GM21390 (cell line): ENCODE data around the gene MTG1.
"Not testable (repeated sequence)": the region's sequence is repeated elsewhere in the genome, so short reads cannot be mapped to it uniquely, and the experiment has no call there.

Experiments
- ATAC-seq: cut with Tn5 transposase; IDR thresholded peaks from one replicate; pipeline ENCODE4 v1.9.1; 2021; ENCODE audit not compliant: unreplicated experiment

The MTG1 gene

DNA sequence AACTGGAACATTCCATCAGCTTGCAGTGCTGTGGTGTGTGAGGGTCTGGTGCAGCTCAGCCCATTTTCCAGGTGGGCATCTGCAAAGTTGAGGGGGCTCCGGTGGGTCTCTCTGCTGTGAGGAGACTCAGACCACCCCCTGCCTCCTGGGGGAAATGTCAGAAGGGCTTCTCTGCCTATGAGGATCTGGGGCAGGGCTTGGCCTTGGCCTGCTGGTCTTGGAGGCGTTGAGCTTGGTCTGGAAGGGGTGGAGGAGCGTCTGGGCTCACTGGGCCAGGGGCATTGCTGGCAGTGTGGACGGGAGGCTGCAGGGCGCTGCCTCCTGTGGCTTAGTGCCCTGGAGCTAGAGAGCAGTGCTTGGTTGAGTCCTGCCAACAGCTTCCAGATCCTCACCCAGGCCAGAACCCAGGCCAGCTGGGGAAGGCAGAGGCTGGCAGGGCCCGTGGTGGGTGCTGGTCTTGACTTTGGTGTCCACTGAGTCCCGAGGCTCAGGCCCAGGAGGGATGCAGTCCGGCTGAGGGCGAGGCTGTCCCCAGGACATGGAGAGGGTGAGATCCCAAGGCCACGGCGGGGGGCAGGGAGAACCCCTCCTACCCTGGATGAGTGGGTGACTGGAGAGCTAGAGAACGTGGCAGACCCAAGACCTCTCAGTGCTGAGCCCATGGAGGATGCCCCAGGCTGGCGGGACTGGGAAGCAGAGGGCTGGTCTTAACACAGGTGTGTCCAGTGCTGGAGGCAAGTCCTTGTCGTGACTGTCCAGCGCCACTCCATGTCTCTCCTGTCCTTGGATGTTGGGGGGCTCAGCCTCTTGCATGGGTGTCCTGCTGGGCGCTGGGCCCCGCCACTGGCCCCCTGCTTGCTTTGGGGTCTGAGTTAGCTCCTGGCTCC, 27.6 kb downstream of the MTG1 start:
- ATAC-seq, result no peak

DNA sequence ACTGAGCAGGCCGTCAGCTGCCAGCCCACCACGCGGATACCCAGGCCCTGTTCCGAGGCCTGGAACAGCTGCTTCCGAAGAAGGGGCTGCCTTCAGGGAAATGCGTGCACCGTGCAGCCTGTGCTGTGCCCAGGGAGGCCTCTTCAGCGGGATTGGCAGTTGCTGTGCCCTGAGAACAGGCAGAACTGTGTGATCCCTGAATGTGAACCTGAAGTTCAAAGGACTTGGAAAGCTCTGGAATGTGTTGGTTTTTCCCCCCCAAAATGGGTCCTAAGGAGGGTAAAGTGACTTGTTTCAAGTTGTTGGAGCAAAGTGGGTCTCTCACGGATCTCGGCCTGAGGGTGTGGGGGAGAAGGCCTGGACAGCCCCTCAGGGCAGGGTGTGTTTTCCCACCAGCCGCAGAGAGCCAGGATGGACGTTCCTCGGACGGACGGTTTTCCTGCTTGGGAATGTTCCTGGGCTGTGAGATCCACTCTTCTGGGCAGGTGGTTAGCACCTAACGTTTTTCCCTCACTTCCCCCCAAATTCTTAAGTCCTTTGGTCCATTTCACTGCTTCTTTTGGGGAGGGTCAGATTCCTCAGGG, 28.4 kb downstream of the MTG1 start:
- ATAC-seq, result no peak

DNA sequence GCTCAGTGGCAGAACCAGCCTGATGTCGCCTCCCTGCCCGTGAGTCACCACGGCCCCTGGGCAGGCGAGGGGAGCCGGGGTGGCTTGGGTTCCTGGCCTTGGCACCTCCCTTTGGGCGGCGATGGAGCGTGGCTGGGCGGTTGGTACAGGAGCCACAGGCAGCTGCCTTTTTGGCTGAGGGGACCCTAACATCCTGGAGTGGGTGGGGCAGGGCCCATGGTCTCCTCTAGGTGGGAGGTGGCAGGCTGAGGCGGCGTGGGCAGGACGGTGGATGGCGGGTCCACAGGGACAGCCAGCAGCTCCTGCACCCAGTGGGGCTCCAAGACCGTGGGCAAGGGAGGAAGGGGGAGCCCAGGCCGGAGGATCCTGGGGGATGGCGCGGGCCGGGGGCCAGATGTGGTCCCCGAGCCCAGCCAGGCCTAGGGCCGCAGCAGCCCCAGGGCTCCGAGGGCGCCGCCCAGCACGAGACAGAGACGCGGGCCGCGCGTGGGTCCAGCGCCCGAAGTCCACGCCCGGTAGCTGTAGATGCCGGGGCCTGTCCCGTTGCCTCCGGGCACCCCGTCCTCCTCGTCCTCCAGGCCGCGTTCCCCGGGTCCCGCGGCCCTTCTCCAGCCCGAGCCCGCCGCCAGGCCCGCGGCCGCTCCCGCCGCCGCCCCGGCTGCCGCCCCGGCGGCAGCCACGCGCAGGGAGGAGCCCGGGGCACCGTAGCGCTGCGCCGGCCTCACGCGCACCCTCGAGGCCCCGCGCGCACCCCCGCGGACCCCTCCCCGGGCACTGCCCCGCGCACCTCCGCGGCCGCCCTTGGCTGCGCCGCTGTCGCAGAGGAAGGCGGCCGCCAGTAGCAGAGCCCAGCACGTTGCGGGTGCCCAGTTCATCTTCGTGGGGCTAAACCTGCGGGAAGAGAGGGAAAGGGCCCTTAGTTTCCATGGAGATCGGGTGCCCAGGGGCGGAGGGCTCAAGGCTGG, 29.1 kb downstream of the MTG1 start:
- no peak for ATAC-seq

DNA sequence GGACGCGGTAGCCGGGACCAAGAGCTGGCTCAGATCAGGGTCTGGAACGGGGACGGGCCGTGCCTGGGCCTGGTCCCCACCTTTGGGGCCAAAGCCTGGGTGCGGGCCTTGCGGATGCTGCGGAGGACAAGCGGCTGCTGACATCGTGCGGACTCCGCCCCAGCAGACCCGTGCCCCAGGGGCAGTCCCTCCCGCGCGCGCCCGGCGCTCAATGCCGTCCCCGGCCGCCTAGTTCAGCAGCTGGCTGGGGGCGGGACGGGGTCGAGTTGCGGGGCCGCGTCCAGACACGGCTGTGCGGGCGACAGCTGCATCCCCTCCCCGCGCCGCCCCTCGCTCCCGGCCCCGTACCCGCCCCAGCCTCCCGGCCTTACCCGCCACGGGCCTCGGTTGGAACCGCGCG, 30.1 kb downstream of the MTG1 start:
- ATAC-seq, result not testable (repeated sequence)

DNA sequence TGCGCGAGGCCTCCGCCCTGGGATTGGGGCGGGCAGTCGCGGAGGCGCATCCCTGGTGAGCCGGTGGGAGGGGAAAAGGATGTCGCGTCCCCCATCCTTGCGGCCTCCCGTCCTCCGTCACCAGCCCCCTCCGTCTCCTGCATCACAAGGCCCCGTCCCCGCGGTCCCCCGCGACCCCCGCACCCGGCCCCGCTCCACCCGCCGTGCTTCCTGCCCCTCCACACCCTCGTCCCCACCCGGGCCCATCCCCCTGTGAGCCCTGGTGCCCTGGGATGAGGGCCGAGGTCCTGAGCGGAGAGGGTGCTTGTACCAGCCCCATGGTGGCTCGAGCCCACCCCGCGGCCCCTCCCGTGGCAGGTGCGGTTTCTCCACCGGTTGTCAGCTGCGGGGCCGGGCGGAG, 30.6 kb downstream of the MTG1 start, which contains the start of gene SPRN:
TSS of gene SPRN (minus strand) at position 25 of the 400 bp plus-strand sequence. CDS start 944 bp downstream, outside the sequence.
- not testable (repeated sequence) for ATAC-seq

DNA sequence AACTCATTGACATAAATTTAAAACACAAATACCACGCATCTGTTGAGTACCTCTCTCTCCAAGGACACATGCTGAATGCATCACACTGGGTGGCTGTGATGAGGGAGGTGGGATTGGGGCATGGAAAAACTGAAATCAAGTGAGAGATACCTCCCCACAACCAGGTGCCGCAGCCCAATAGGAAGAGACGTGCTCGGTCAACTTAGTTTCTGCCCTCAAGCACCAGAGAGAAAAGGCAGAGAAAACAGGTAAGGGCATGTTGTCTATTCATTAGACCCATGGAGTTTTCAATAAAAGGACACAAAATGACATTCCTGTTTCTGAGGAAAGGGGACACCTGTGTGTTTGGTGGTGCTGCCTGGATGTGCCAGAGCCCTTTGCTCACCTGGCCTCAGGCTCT, 35.6 kb downstream of the MTG1 start:
- ATAC-seq, result not testable (repeated sequence)

DNA sequence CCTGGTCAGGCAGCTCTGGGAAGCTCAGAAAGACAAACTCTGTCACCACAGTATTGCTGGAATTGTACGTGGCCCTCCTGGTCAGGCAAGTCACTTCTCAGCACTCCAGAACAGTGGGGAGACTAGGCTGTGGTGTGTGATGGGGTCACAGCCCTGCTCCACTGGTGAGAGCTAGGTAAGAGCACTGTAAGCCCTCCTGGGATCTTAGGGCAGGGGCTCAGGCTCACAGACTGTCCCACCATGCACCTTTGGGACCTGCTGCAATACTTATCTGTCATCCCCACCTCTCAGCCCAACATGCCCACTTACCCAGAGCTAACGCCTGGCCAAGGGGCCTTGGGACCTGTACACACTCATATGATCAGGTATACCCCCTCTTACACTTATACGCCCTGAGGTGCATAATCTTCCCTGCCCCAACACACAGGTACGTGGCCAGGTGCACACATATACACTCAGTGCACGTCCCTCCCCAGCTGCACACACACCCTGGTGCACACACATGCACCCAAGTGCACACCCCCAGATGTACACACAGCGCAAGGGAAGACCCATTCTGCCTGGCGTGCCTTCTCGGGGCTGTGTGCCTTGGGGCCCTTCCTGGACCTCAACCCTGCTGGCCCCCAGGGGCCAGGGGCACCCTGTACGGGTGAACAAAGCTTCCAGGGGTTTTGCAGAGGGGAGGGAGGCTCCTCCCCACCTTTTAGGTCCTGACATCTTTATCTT, 38.1 kb downstream of the MTG1 start:
- not testable (repeated sequence) for ATAC-seq

DNA sequence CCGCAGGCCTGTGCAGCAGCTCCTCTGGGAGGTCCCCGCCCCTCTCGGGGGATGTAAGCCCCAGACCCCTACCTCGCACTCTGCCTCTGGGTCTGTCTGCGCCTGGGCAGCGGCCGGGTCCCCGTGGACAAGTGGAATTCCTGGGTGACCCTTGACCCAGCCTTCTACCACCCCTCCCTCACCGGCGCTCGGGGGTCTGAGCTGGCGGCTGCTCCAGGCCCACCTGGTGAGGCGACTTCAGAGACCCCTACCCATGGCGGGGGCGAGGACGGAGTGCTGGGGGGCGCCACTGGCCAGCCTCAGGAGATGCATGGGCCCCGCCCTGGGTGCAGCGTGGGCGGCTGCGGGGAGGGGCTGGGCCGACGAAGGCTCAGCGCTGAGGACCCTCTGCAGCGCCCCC, 38.8 kb downstream of the MTG1 start:
- not testable (repeated sequence) for ATAC-seq

DNA sequence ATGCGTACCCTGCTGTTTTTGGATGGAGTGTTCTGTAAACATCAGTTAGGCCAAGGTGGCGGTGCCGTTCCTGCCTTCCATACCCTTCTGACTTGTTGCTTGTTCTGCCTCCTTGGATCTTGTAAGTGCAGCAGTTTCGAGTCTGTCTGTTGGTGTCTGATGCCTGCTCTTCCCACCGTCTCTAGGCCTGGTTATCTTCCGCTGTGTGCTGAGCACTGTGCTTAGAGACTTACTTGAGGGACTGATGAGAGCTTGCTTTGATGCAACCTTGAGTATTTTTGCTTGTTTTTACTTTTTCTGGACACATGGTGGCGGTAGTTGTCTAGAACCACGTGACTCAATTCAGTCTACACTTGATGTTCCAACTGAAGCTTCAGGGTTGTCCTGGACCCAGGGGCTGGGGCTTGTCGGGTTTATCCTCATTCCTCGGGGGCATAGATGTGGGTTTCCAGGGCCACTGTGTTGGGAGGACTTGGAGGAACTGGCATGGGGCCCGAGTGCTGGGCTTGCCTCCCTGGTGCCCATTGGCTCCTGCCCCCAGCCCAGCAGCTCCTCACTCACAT, 44.8 kb downstream of the MTG1 start:
- no peak for ATAC-seq

DNA sequence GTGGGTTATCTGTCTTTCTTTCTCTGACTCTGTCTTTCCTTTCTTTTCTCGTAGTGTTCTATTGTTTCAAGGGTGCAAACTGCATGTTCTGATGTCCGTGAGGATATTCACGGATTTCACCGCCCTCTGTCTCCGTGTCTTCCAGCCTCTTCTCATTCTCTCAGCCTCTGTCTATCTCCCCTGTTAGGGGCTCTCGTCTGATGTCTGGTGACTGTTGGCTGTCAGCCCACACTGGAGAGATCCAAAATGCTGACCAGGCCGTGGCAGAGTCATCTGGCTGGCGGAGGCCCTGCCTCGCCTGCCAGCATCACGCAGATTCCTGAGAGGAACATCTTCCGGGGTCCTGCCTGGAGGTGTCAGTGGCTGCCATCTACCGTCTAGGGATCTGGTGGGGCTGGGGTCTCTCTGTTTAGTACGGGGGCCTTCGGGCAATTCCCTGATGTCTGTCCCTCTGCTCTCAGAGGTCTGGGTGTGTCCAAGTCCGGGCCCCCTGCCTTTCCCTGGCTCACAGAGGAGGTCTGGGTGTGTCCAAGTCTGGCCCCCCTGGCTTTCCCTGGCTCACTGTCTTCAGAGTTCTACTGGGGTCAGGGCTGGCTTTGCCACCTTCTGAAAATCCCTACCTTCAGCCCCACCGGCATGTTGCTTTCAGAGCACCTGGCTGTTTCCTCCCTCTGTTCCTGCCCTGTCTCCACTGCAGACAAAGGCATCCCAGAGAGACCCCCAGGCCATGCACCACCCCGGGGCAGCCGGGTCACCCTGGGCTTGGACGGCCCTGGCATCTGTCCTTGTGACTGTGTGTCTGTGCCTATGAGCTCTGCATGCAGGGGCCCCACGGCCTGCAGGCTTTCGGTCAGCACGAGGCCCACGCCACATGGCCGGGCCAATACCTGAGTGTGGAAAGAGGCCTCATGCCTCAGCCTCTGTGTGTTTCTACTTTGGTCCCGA, 45.8 kb downstream of the MTG1 start:
- no peak for ATAC-seq

DNA sequence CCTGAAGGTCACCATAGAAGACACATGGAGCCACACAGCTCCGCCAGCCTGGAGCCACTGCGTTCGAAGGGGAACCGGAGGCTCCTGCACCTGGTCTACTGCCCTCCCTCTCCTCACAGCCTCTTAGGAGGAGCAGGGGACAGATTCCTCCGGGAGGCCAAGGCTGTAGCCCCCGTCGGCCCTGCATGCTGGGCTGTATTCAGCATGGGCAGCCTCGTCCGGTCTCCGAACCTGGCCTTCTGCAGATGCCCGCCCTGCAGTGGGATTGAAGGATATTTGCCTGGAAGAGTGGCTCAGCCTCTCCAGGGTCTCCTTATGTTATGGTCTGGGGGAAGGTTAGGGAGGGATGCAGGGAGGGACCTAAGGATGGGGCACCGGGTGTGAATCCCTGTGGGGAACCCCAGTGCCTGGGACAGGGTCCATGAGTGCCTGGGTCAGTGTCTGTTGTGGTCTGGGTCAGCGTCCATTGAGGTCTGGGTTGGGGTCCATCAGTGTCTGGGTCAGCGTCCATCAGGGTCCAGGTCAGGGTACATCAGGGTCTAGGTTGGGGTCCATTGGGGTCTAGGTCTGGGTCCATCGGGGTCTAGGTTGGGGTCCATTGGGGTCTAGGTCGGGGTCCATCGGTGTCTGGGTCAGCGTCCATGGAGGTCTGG, 46.8 kb downstream of the MTG1 start:
- no peak for ATAC-seq

DNA sequence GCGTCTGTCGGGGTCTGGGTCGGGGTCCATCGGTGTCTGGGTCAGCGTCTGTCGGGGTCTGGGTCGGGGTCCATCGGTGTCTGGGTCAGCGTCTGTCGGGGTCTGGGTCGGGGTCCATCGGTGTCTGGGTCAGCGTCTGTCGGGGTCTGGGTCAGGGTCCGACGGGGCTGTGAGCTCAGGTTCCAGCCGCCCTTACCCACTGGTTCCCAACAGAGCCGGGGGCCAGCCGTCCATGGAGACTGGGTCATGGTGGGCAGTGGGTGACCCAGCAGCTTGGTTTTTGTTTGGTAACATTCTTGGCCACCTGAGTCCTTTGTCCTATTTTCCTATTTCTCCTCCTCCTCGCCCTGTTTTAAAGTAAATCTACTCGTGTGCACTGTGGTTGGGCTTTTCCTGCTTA, 47.4 kb downstream of the MTG1 start:
- not testable (repeated sequence) for ATAC-seq

DNA sequence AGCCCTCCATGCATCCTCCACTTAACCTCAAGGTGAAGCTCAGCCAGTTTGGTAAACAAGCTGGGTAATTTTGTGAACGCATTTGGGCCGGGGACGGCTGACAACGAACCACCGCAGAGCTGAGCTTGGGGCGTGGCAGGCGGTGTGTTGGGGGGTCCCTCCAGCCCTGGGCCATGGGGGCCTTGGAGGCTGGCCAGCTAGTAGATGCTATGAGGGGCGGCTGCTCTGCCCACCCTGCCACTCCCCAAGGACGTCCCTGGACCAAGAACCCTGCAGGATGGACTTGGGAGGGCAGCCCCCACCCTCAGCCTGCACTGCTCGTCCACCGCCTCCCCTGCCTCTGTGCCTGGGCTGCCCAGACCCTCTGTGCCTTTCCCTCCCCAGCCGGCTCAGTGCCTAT, 47.8 kb downstream of the MTG1 start:
- ATAC-seq, result no peak

DNA sequence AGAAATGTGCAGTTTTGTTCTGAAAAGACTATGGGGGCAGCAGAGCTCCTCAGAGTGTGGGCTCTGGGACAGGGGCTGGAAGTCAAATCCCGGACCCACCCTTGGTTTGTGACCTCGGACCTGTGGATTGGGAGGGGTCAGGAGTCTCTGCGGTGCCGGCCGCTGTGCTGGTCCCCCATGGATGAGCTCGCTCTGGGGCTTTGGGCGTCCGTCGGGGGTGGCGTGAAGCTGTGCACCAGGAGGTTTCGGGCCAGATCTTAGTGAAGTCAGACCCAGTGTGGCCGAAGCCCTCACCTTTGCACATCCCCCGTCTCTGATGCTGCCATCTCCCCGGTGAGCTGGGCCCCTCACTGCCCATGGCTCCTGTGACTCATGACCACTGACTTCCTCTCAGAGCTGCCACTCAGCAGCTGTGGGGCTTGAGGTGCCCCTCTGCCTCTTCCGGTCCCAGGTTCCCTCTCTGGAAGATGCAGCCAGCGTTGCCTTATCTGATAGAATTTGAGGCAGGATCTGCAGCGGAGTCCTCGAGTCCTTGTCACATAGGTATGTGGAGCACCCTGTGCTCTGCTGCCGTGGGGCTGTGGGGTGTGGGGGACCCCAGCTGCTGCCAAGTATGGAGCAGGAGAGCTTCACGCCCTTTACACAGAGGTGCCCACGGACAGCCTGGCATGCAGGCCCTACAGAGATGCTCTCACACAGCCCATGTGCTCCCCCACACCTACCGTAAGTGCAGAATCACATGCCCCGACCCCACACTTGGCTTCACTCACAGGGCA, 48.4 kb downstream of the MTG1 start:
- no peak for ATAC-seq

DNA sequence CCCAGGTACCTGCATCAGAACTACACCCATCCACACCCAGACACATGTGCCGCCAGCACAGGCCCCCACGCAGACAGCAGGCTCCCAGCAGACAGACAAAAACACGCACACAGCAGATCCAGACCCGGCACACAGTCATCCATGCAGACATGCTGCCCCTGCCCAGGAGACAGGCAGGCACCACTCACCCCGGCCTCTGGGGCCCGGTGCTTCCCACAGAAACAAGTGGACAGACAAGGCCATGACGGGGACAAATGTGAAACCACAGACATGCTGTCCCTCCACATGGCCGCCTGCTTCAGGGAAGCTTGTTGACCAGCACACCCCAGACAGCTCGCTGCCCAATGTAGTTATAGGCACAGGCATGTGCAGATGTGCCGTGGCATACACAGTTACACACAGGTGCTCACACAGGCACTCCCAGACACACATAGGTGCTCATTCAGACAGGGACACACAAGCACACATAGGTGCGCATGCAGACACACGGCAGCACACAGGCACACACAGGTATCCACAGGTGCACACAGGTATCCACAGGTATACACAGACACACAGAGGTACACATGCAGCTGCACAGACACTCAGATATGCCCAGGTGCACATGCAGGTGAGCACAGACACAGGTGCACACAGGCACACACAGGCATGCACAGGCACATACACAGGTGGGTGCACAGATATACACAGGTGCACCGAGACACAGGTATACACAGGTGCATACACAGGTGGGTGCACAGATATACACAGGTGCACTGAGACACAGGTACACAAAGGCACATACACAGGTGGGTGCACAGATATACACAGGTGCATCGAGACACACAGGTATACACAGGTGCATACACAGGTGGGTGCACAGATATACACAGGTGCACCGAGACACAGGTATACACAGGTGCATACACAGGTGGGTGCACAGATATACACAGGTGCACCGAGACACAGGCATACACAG, 49.3 kb downstream of the MTG1 start:
- ATAC-seq, result no peak

DNA sequence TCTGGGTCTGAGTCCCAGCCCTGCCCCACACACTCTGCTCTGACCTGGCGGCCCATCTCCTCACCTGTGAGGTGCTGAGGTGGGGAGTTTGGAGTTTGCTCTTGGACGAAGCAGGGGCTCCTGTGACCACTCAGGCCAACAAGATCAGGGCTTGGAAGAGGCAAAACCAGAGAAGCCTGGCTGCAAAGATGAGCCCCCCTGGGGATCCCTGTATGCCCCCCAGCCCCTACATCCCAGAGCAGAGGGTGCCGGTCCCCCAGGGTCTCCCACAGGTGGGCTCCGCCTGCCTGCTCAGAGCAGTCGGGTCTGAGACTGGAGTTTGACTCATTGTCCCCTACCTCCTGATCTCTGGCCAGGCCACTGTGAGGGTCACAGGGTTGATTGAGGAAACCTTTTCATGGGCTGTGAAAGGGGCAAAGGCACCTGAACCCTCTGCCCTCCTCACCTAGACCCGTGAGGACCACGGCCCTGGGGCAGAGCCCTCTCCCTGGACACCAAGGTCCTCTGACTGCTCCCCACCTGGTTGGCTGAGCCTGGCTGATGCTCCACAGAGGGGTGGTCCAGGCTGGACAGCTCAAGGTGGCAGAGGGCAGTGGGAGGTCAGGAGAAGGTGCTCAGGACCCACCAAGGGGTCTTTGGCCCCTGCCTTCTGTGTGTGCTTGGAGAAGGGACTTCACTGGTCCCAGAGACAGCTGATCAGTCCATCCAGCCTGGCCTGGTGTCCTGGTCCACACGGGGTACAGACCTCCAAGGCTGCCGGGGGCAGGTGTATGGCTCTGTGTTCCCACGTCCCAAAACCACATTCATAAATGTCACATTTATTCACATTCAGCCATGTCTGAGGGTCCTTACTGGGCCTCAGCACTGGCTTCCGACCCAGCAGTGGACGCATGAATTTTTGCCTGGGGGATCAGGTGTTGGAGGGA, 50.6 kb downstream of the MTG1 start:
- ATAC-seq, result no peak
